HEK293 (cell line): ENCODE measurements around the gene CLN6.

Experiments used
- MYNN ChIP-seq: fragments of 450-650 bp; formaldehyde crosslinking; IDR thresholded peaks from 2 replicates; pipeline ENCODE4 v1.5.1; 2016; ENCODE audit warnings: missing biosample characterization, missing genetic modification characterization, borderline replicate concordance
- REPIN1 ChIP-seq: fragments of 450-650 bp; formaldehyde crosslinking; IDR thresholded peaks from 2 replicates; pipeline ENCODE4 v1.5.1; 2017; ENCODE audit warnings: missing biosample characterization, missing genetic modification characterization, low read depth
- TCF7L2 ChIP-seq: IDR thresholded peaks from 2 replicates; pipeline ENCODE4 v1.6.1; 2011; ENCODE audit warnings: low read depth, mild to moderate bottlenecking, inconsistent platforms, low read length, moderate library complexity, borderline replicate concordance
- YY1 ChIP-seq: fragments of 450-650 bp; formaldehyde crosslinking; IDR thresholded peaks from 2 replicates; pipeline ENCODE4 v1.5.1; 2018; ENCODE audit warnings: missing biosample characterization, missing genetic modification characterization
- ZBTB17 ChIP-seq: fragments of 450-650 bp; formaldehyde crosslinking; IDR thresholded peaks from 2 replicates; pipeline ENCODE4 v1.5.1; 2016; ENCODE audit warnings: missing biosample characterization, missing genetic modification characterization
- ZNF274 ChIP-seq, 2 experiments: fragments of 200-500 bp in 1 of 2; fragments of 450-650 bp in 1 of 2; sonication (Bioruptor generic) in 1 of 2; formaldehyde crosslinking in 1 of 2; IDR thresholded peaks; 2 replicates each; pipeline versions ENCODE4 v1.5.1 to v1.6.1; 2014 to 2016; ENCODE audit warnings: borderline replicate concordance in 1 of 2, inconsistent platforms in 1 of 2, low read length in 1 of 2, missing biosample characterization in 1 of 2, missing genetic modification characterization in 1 of 2
- TF ChIP-seq, protein P1 (sequence below): fragments of 450-650 bp; formaldehyde crosslinking; IDR thresholded peaks from 2 replicates; pipeline ENCODE4 v1.5.1; 2016; ENCODE audit warnings: missing biosample characterization, missing genetic modification characterization
- TF ChIP-seq, protein P2 (sequence below): fragments of 450-650 bp; formaldehyde crosslinking; IDR thresholded peaks from 2 replicates; pipeline ENCODE4 v1.5.1; 2016; ENCODE audit warnings: missing biosample characterization, missing genetic modification characterization
- TF ChIP-seq, protein P3 (sequence below): fragments of 450-650 bp; formaldehyde crosslinking; IDR thresholded peaks from 2 replicates; pipeline ENCODE4 v1.5.1; 2016; ENCODE audit warnings: missing biosample characterization, missing genetic modification characterization

DNA sequence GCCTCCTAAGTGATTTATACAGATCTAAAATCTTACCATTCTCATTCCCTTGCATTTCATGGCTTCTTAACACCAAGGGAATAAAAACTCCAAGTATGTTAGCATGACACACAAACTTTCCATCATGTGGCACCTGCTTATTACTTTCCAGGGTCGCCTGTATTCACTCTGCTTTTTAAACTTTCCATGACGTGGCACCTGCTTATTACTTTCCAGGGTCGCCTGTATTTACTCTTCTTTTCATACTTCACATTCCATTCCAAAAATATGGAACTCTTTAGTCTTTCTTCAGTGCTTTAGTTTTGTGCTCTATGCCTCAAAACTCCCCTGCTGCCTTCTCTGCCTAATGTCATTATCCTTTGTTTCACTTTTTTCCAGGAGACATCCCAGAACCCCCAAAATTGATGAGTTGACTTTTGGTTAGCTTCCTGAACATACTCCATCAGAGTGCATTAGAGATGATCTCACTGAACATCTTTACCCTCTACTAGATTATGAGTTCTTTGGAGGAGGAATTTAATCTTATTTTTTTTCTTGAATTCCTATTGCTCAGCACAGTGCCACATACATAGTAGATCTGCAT, 71.4 kb downstream of the CLN6 start:
- TF ChIP-seq, protein P1, sequence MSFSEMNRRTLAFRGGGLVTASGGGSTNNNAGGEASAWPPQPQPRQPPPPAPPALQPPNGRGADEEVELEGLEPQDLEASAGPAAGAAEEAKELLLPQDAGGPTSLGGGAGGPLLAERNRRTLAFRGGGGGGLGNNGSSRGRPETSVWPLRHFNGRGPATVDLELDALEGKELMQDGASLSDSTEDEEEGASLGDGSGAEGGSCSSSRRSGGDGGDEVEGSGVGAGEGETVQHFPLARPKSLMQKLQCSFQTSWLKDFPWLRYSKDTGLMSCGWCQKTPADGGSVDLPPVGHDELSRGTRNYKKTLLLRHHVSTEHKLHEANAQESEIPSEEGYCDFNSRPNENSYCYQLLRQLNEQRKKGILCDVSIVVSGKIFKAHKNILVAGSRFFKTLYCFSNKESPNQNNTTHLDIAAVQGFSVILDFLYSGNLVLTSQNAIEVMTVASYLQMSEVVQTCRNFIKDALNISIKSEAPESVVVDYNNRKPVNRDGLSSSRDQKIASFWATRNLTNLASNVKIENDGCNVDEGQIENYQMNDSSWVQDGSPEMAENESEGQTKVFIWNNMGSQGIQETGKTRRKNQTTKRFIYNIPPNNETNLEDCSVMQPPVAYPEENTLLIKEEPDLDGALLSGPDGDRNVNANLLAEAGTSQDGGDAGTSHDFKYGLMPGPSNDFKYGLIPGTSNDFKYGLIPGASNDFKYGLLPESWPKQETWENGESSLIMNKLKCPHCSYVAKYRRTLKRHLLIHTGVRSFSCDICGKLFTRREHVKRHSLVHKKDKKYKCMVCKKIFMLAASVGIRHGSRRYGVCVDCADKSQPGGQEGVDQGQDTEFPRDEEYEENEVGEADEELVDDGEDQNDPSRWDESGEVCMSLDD, result no peak
- no peak for TF ChIP-seq ZBTB17
- no peak for TF ChIP-seq YY1 (tag by site-specific recombination)
- TF ChIP-seq ZNF274 (IDR thresholded peaks at IDR 0.05; ENCODE audit: low read length), result no peak
- TF ChIP-seq ZNF274 (tag by site-specific recombination; IDR thresholded peaks at IDR 0.05; ENCODE audit: borderline replicate concordance), result no peak
- no peak for TF ChIP-seq TCF7L2
- TF ChIP-seq, protein P2, sequence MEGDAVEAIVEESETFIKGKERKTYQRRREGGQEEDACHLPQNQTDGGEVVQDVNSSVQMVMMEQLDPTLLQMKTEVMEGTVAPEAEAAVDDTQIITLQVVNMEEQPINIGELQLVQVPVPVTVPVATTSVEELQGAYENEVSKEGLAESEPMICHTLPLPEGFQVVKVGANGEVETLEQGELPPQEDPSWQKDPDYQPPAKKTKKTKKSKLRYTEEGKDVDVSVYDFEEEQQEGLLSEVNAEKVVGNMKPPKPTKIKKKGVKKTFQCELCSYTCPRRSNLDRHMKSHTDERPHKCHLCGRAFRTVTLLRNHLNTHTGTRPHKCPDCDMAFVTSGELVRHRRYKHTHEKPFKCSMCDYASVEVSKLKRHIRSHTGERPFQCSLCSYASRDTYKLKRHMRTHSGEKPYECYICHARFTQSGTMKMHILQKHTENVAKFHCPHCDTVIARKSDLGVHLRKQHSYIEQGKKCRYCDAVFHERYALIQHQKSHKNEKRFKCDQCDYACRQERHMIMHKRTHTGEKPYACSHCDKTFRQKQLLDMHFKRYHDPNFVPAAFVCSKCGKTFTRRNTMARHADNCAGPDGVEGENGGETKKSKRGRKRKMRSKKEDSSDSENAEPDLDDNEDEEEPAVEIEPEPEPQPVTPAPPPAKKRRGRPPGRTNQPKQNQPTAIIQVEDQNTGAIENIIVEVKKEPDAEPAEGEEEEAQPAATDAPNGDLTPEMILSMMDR, result no peak
- no peak for TF ChIP-seq MYNN (tag by site-specific recombination)
- TF ChIP-seq REPIN1 (tag by site-specific recombination), result no peak
- TF ChIP-seq, protein P3, sequence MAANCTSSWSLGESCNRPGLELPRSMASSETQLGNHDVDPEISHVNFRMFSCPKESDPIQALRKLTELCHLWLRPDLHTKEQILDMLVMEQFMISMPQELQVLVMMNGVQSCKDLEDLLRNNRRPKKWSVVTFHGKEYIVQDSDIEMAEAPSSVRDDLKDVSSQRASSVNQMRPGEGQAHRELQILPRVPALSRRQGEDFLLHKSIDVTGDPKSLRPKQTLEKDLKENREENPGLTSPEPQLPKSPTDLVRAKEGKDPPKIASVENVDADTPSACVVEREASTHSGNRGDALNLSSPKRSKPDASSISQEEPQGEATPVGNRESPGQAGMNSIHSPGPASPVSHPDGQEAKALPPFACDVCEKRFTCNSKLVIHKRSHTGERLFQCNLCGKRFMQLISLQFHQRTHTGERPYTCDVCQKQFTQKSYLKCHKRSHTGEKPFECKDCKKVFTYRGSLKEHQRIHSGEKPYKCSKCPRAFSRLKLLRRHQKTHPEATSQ (tag by site-specific recombination), result no peak
